GM19043 (cell line): ENCODE measurements around the gene ALG11.

Experiments
- ATAC-seq: cut with Tn5 transposase; IDR thresholded peaks from one replicate; pipeline ENCODE4 v1.9.1; 2021; ENCODE audit warnings: low read depth; ENCODE audit not compliant: unreplicated experiment

ALG11 gene

DNA sequence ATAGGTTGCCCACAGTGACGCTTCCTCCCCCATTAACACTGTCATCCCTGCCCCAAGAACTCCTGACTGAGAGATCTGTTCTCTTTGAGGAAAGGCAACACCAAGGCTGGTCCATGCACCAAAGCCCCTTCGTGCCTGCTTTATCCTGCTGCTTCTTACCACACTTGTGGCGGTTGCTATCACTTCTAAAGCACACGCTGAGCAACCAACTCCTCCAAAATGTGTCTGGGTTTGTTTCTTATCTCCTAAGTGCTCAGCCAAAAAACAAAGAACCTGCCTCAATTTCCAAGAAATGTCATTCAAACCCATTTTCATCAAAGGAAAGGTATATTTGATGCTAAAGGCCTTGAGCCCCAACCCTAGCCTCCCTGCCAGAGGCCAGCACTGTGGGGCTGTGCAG, 15.6 kb upstream of the ALG11 start:
- ATAC-seq: no peak

DNA sequence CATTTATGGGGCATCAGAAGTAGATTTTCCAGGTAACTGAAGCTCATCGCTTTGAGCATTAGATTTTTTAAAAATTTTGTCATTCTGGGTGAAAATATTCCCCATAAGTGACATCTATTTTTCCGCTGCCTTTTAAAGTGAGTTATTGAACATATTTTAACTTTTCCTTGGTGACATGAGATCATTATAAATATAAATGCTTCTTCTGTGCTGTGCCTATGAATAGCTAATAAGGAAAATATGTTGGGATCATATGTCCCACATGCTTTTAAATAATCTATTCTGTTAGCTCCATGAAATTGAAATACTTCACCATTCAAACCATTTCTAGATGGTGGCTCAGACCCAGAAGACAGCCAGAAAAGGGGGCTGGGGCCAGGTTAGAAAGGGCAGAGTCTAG, 15.0 kb upstream of the ALG11 start:
- ATAC-seq: no peak

DNA sequence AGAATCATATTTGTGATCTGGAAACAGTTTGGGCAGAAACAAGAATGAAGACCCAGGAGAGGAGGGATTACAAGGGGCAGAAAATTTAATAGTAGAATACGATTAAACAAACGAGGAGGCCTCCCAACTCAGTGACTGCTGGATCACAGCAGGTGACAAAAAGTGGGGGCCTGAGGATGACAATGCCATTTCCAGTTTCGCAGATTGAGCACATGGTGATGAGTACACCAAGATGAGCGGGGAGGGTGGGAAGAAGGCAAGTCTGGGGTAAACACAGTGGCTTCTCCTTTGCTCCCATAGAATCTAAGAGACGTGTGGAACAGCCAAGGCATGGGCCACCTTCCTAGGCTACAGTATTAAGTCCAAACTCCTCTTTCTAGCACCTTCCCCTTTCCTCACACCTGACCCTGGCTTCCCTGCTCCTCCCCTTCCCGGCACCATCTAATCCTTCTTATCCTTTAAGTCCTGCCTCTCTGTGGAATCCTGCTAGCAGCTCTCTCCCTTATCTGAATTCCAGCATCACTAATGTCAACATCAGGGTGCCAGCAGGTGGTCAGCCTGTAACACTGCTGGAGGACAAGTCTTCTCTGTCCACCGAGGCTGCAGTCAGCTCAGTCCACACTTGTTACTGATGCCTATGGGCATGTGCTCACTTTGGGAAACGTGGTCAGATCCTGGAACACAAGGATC, 14.4 kb upstream of the ALG11 start:
- no peak for ATAC-seq

DNA sequence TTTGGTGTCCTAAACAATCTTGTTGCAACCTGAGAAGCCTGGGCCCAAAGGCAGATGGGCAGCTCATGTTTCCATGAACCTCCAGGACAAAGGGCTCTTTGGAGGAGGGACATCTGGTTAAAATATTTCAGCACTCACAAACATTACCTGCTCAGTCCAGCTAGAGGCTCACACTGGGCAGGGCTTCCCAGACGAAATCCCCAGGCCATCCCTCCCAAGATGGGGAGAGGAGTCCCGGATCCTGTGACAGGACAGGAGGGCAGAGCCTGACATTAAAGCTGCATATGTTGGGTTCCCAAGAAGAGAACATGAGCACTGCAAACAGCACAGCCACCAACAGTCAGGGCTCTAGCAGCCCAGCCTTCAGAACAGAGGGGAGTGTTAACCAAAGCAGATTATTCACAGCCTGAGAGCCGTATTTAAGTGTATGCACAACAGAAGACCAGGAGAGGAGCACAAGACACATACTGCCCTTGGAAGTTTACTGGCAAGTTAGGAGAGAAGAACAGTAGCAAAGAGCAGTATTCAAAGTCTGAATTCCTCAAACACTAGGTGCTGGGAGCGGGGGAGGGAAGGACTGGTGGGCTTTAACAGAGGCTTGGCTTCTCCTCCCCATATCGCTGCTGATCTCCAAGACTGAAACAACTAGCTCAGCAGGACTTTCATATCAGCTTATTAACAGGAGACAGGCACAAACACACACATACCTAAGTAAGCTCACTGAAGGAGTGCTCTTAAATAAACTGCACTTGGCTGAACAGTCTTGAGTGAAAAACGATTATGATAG, 13.3 kb upstream of the ALG11 start:
- ATAC-seq: no peak

DNA sequence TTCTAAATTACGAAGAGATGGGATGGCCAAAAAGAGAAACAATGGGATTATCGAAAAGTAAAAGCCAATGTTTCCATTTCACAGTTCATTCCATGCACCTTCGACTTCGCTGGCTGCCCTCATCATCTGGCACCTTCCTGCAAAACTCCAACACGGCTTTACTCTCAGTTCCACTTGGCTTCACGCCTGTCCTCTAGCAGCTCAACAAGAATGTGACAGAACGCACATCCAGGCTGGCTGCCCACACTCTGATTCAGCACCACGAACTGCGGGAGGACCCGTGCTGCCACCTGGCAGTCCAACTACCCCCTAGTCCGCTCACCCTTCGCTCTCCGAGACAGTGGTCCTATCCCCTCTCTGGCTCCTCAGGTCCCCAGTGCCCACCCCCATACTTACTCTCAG, 12.7 kb upstream of the ALG11 start:
- no peak for ATAC-seq

GRCh38 chr13:51999921-52000320, 12.3 kb upstream of the ALG11 start:
- ATAC-seq: no peak

- peak; percentile 71 for ATAC-seq
Observed at GRCh38 chr13:52001120-52001731, 11.0 kb upstream of the ALG11 start.

- no peak for ATAC-seq
Observed at GRCh38 chr13:52002361-52002760, 9.8 kb upstream of the ALG11 start.

DNA sequence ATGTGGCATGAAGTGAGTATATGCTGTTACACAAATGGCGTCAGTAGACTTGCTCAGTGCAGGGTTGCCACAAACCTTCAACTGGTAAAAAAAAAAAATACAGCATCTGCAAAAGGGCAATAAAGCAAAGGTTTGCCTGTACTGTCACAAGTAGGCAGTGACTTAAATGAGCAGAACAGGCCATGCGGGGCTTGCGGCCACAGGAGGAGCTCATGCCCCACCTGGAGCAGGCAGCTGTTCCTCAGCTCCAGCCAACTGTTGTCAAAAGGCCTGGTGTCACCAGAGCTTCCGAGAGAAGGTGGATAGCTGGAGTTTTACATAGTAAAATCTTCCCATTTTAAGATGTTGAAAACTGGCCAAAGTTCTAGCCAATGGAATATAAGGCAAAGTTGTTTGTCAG, 8.7 kb upstream of the ALG11 start:
- ATAC-seq: no peak

GRCh38 chr13:52004511-52005170, 7.6 kb upstream of the ALG11 start:
- no peak for ATAC-seq

DNA sequence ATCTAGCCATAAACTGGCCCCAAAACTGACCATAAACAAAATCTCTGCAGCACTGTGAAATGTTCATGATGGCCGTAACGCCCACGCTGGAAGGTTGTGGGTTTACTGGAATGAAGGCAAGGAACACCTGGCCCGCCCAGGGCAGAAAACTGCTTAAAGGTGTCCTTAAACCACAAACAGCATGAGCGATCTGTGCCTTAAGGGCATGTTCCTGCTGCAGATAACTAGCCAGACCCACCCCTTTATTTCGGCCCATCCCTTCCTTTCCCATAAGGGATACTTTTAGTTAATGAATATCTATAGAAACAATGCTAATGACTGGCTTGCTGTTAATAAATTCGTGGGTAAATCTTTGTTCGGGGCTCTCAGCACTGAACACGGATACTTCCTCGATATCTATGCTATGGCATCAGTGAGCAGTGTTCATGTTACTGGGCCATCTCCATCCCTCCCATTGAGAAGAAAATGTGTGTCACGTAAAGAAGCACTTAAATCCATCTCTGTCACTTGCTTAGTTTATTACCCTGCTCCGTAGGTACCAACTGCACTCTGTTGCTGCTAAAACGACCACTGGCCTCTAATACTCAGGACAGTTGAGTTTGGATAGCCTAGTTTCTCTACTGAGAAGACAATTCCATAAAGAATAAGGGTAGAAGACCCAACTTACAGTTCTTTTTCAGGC, 6.2 kb upstream of the ALG11 start:
- no peak for ATAC-seq

- no peak for ATAC-seq
Observed at GRCh38 chr13:52006523-52007245, 5.5 kb upstream of the ALG11 start.

GRCh38 chr13:52009946-52010345, 2.3 kb upstream of the ALG11 start:
- no peak for ATAC-seq

- no peak for ATAC-seq
Observed at GRCh38 chr13:52010890-52011631, 1.1 kb upstream of the ALG11 start, which contains the start of gene ATP7B. ATP7B (minus strand) TSS chr13:52011450; CDS start chr13:52011337, 113 bp downstream.

DNA sequence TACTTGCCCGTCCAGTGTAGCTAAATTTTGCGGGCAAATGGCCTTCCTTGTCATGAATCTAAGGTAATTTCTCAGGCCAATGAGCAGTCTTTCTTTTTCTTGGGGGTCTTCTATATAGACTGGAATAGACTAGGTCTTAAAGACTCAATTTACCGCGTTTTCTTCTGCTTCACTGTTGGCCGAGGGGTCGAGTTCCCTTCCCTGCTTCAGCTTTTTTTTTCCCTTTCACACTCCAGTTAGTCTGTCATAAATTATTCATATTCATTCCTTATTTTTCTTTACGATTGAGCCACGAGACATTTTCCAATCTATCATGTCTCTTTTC, 276 bp downstream of the ALG11 start:
- ATAC-seq: no peak

- no peak for ATAC-seq
Observed at GRCh38 chr13:52016296-52016695, 4.1 kb downstream of the ALG11 start.

- ATAC-seq: no peak
Observed at GRCh38 chr13:52020191-52020590, 8.0 kb downstream of the ALG11 start.

DNA sequence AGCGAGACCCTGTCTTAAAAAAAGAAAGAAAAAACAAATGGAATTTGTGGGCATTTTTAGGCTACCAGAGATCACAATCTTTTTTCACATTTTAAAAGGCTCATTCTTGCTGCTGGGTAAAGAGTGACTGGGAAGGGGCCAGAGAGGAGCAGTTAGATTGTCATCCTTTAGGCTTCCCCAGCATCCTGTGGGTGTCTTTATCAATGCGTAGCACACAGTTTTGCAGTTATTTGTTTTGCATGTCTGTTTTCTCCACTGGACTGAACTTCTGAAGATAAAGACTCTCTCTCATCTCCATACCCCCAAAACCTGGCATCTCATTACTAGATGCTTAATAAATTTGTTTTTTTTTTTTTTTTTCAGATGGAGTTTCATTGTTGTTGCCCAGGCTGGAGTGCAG, 10.2 kb downstream of the ALG11 start:
- no peak for ATAC-seq

- ATAC-seq: no peak
Observed at GRCh38 chr13:52024481-52024880, 12.3 kb downstream of the ALG11 start, which contains the start of gene UTP14C. UTP14C (plus strand) TSS chr13:52024691; CDS start chr13:52028805, 4,114 bp downstream.
